Body of pancreas (tissue), 4 donors: ENCODE data around the gene RAD51B.

ENCODE experiments used
- POLR2A ChIP-seq, 3 donors: fragments of 450-650 bp; IDR thresholded peaks; one replicate each; pipeline ENCODE4 v1.6.1; 2016; ENCODE audit warnings: antibody characterized with exemption in 3 of 3, mild to moderate bottlenecking in 2 of 3
- TF ChIP-seq, protein P1 (sequence below), 7 experiments: fragments of 450-650 bp in 4 of 7; fragments of 200-600 bp in 3 of 7; sonication (generic) in 3 of 7; IDR thresholded peaks; one replicate each; pipeline ENCODE4 v1.5.1; 2016 to 2019; ENCODE audit warnings: antibody characterized with exemption in 7 of 7

GRCh38 chr14:68516342-68516741 lies 696.8 kb downstream of the RAD51B start:
- TF ChIP-seq POLR2A (IDR thresholded peaks at IDR 0.05): no peak
- TF ChIP-seq, protein P1, sequence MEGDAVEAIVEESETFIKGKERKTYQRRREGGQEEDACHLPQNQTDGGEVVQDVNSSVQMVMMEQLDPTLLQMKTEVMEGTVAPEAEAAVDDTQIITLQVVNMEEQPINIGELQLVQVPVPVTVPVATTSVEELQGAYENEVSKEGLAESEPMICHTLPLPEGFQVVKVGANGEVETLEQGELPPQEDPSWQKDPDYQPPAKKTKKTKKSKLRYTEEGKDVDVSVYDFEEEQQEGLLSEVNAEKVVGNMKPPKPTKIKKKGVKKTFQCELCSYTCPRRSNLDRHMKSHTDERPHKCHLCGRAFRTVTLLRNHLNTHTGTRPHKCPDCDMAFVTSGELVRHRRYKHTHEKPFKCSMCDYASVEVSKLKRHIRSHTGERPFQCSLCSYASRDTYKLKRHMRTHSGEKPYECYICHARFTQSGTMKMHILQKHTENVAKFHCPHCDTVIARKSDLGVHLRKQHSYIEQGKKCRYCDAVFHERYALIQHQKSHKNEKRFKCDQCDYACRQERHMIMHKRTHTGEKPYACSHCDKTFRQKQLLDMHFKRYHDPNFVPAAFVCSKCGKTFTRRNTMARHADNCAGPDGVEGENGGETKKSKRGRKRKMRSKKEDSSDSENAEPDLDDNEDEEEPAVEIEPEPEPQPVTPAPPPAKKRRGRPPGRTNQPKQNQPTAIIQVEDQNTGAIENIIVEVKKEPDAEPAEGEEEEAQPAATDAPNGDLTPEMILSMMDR (IDR thresholded peaks at IDR 0.05): no peak
